HepG2 (cell line): ENCODE results near the gene DUSP15. TPM values are rescaled to one million over a fixed set of nuclear protein-coding genes. Genes with fewer than 3 reads are reported as not detected.

Experiments
- ARHGAP35 ChIP-seq: sonication (generic); formaldehyde crosslinking; IDR thresholded peaks from 2 replicates; pipeline ENCODE4 v1.9.0; 2022; ENCODE audit warnings: mild to moderate bottlenecking, inconsistent platforms, moderate library complexity, missing genetic modification reagents, borderline replicate concordance
- ATF7 ChIP-seq, 2 experiments: fragments of 450-650 bp in 1 of 2; sonication (generic) in 1 of 2; formaldehyde crosslinking in 1 of 2; IDR thresholded peaks; 2 replicates each; pipeline versions ENCODE4 v1.4.0 to v1.6.1; 2016 to 2020; ENCODE audit warnings: antibody characterized with exemption in 1 of 2, mild to moderate bottlenecking in 1 of 2, missing genetic modification reagents in 1 of 2
- CSRNP2 ChIP-seq: sonication (generic); formaldehyde crosslinking; conservative IDR thresholded peaks from 2 replicates; pipeline ENCODE4 v1.8.0; 2022; ENCODE audit warnings: low read depth, missing genetic modification reagents
- FIP1L1 ChIP-seq: fragments of 200-400 bp; formaldehyde crosslinking; IDR thresholded peaks from 2 replicates; pipeline ENCODE4 v1.6.1; 2018; ENCODE audit warnings: low read depth, mild to moderate bottlenecking, low read length, moderate library complexity, borderline replicate concordance; ENCODE audit not compliant: insufficient read depth
- FOXO1 ChIP-seq: sonication (generic); formaldehyde crosslinking; IDR thresholded peaks from 2 replicates; pipeline ENCODE4 v1.4.0; 2020; ENCODE audit warnings: missing genetic modification reagents
- HMGXB4 ChIP-seq, 2 experiments: sonication (generic) in 1 of 2; formaldehyde crosslinking in 1 of 2; IDR thresholded peaks; 2 replicates each; pipeline versions ENCODE4 v1.4.0 to v1.6.1; 2018 to 2020; ENCODE audit warnings: missing genetic modification reagents in 2 of 2, borderline replicate concordance in 1 of 2, low read depth in 1 of 2, mild to moderate bottlenecking in 1 of 2, missing biosample characterization in 1 of 2
- MBNL3 ChIP-seq: fragments of 250-450 bp; sonication (Bioruptor Pico); conservative IDR thresholded peaks from 2 replicates; pipeline ENCODE4 v1.8.0; 2022; ENCODE audit warnings: mild to moderate bottlenecking, inconsistent platforms
- MTERF4 ChIP-seq: sonication (generic); formaldehyde crosslinking; IDR thresholded peaks from 2 replicates; pipeline ENCODE4 v1.8.0; 2023; ENCODE audit warnings: mild to moderate bottlenecking, missing genetic modification reagents
- NFAT5 ChIP-seq: sonication (generic); formaldehyde crosslinking; IDR thresholded peaks from 2 replicates; pipeline ENCODE4 v1.4.0; 2020; ENCODE audit warnings: missing genetic modification reagents
- POGZ ChIP-seq: sonication (generic); formaldehyde crosslinking; IDR thresholded peaks from 2 replicates; pipeline ENCODE4 v1.4.0; 2020; ENCODE audit warnings: mild to moderate bottlenecking, missing genetic modification reagents
- SOX5 ChIP-seq: IDR thresholded peaks from 2 replicates; pipeline ENCODE4 v1.6.1; 2016; ENCODE audit warnings: borderline replicate concordance
- ZNF225 ChIP-seq: sonication (generic); formaldehyde crosslinking; IDR thresholded peaks from 2 replicates; pipeline ENCODE4 v1.4.0; 2020; ENCODE audit warnings: mild to moderate bottlenecking, missing genetic modification reagents
- ZNF451 ChIP-seq: sonication (generic); formaldehyde crosslinking; IDR thresholded peaks from 2 replicates; pipeline ENCODE4 v1.5.0; 2020; ENCODE audit warnings: mild to moderate bottlenecking, missing genetic modification reagents
- ZNF510 ChIP-seq: sonication (generic); formaldehyde crosslinking; IDR thresholded peaks from 2 replicates; pipeline ENCODE4 v1.4.0; 2020; ENCODE audit warnings: low read depth, mild to moderate bottlenecking, missing genetic modification reagents
- ZNF562 ChIP-seq: sonication (generic); formaldehyde crosslinking; IDR thresholded peaks from 2 replicates; pipeline ENCODE4 v1.8.0; 2022; ENCODE audit warnings: missing genetic modification reagents, borderline replicate concordance
- ZNF782 ChIP-seq: sonication (generic); formaldehyde crosslinking; IDR thresholded peaks from 2 replicates; pipeline ENCODE4 v1.4.0; 2020; ENCODE audit warnings: missing genetic modification reagents, mild to moderate bottlenecking, borderline replicate concordance
- ZNF790 ChIP-seq: sonication (generic); formaldehyde crosslinking; IDR thresholded peaks from 2 replicates; pipeline ENCODE4 v1.8.0; 2022; ENCODE audit warnings: missing genetic modification reagents, mild to moderate bottlenecking, borderline replicate concordance
- ZSCAN25 ChIP-seq: sonication (generic); formaldehyde crosslinking; IDR thresholded peaks from 2 replicates; pipeline ENCODE4 v1.8.0; 2022; ENCODE audit warnings: mild to moderate bottlenecking, missing genetic modification reagents
- polyA plus RNA-seq, 8 experiments: library from polyadenylated mRNA; depleted of rRNA in 3 of 8; stranded (reverse) in 7 of 8; unstranded in 1 of 8; fragments of >200 nt; fragmentation: Illumina TruSeq in 4 of 8; extraction: Trizol in 4 of 8; gene quantifications; 2 replicates each; pipeline versions ENCODE4 v1.2.1 to v1.2.3, GENCODE V29; 2011 to 2016; ENCODE audit warnings: low read depth in 4 of 8, missing spikeins in 1 of 8, mixed read lengths in 1 of 8; ENCODE audit not compliant: insufficient read depth in 1 of 8
- total RNA-seq, 5 experiments: library from RNA; depleted of rRNA; stranded (reverse); fragments of >200 nt; fragmentation: Illumina TruSeq; extraction: Trizol; gene quantifications; 2 replicates each; pipeline ENCODE4 v1.2.3, GENCODE V29; 2016; ENCODE audit warnings: low read depth in 1 of 5

Gene DUSP15
- total and polyA plus RNA-seq, 2 of the 13 experiments (the other 11 are each of a cell fraction or from before 2014, with no cell fraction given), result 0.17 to 0.93 TPM

- TF ChIP-seq FOXO1 (CRISPR knock-in tag) (0 out of 2 replicates have a peak, but pooled peaks have one; percentile 1), ATF7 (IDR thresholded peaks at IDR 0.05) (no peak), ATF7 (CRISPR knock-in tag; IDR thresholded peaks at IDR 0.05) (peak; percentile 42; the same call in 1 of the 2 replicates), ARHGAP35 (CRISPR knock-in tag) (0 out of 2 replicates have a peak, but pooled peaks have one; percentile 45), POGZ (CRISPR knock-in tag) (no peak), ZNF225 (CRISPR knock-in tag) (0 out of 2 replicates have a peak, but pooled peaks have one; percentile 38), ZNF562 (CRISPR knock-in tag) (no peak), FIP1L1 (0 out of 2 replicates have a peak, but pooled peaks have one; percentile 42), ZNF790 (CRISPR knock-in tag) (no peak), NFAT5 (no peak), HMGXB4 (CRISPR knock-in tag; IDR thresholded peaks at IDR 0.05; ENCODE audit: borderline replicate concordance in 1 of 2, low read depth in 1 of 2) (0 out of 4 replicates have a peak, but pooled peaks of 1 of the 2 experiments have one; percentile 9), SOX5 (CRISPR knock-in tag) (no peak), ZNF510 (CRISPR knock-in tag) (0 out of 2 replicates have a peak, but pooled peaks have one; percentile 30), ZNF451 (CRISPR knock-in tag) (0 out of 2 replicates have a peak, but pooled peaks have one; percentile 34), ZNF782 (CRISPR knock-in tag) (0 out of 2 replicates have a peak, but pooled peaks have one; percentile 35), CSRNP2 (CRISPR knock-in tag) (no peak), ZSCAN25 (CRISPR knock-in tag) (no peak), MTERF4 (CRISPR knock-in tag) (0 out of 2 replicates have a peak, but pooled peaks have one; percentile 36), MBNL3 (CRISPR knock-in tag) (no peak)
- TF ChIP-seq, all 625 proteins: peak for 14
Measured at GRCh38 chr20:31846793-31847138, 23.6 kb downstream of the DUSP15 start (continued).
